Measurements from ENCODE around the gene PGM2.

Gene PGM2

GRCh38 chr4:37858872-37859271 is 32.4 kb downstream of the PGM2 start:
- FAIRE-seq: no peak
- no peak for DNase-seq (ENCODE audit: insufficient read length, low spot score)

GRCh38 chr4:37860266-37860665 is 33.8 kb downstream of the PGM2 start:
- no peak for DNase-seq (ENCODE audit: insufficient read length, low spot score)

GRCh38 chr4:37862961-37863360 is 36.5 kb downstream of the PGM2 start:
- FAIRE-seq (no peak), DNase-seq (ENCODE audit: insufficient read length, low spot score) (no peak)

More at GRCh38 chr4:37860266-37860665, 33.8 kb downstream of the PGM2 start:
- FAIRE-seq: no peak

- DNase-seq (ENCODE audit: insufficient read length, low spot score) (no peak), FAIRE-seq (no peak)
These were observed 38.3 kb downstream of the PGM2 start for GRCh38 chr4:37864786-37865185.

- DNase-seq (ENCODE audit: insufficient read length, low spot score): no peak
- no peak for FAIRE-seq
These were observed 39.0 kb downstream of the PGM2 start for GRCh38 chr4:37865450-37865849.

GRCh38 chr4:37867102-37867501 is 40.6 kb downstream of the PGM2 start:
- DNase-seq (ENCODE audit: insufficient read length, low spot score) (no peak), FAIRE-seq (no peak)

GRCh38 chr4:37868238-37868637 is 41.8 kb downstream of the PGM2 start:
- FAIRE-seq (no peak), DNase-seq (ENCODE audit: insufficient read length, low spot score) (no peak)

GRCh38 chr4:37872310-37872988 is 46.0 kb downstream of the PGM2 start:
- FAIRE-seq: no peak
- no peak for DNase-seq (ENCODE audit: insufficient read length, low spot score)

GRCh38 chr4:37873386-37873785 is 46.9 kb downstream of the PGM2 start:
- no peak for DNase-seq (ENCODE audit: insufficient read length, low spot score)
- no peak for FAIRE-seq

GRCh38 chr4:37876156-37876555 is 49.7 kb downstream of the PGM2 start:
- DNase-seq (ENCODE audit: insufficient read length, low spot score) (no peak), FAIRE-seq (no peak)

GRCh38 chr4:37879365-37879764 is 52.9 kb downstream of the PGM2 start:
- DNase-seq (ENCODE audit: insufficient read length, low spot score): no peak
- FAIRE-seq: no peak

- DNase-seq (ENCODE audit: insufficient read length, low spot score): no peak
- FAIRE-seq: no peak
These were observed 55.3 kb downstream of the PGM2 start for GRCh38 chr4:37881811-37882210.

GRCh38 chr4:37882665-37883296 is 56.3 kb downstream of the PGM2 start:
- DNase-seq (ENCODE audit: insufficient read length, low spot score): no peak
- no peak for FAIRE-seq

GRCh38 chr4:37884855-37885487 is 58.5 kb downstream of the PGM2 start:
- no peak for FAIRE-seq
- DNase-seq (ENCODE audit: insufficient read length, low spot score): no peak

- DNase-seq (ENCODE audit: insufficient read length, low spot score) (no peak), FAIRE-seq (no peak)
These were observed 59.0 kb downstream of the PGM2 start for GRCh38 chr4:37885496-37885895.

- no peak for FAIRE-seq
- DNase-seq (ENCODE audit: insufficient read length, low spot score): peak; percentile 24
These were observed 63.6 kb downstream of the PGM2 start for GRCh38 chr4:37889849-37890800.

GRCh38 chr4:37890801-37891259 is 64.3 kb downstream of the PGM2 start, which contains the start of gene TBC1D1:
TBC1D1 (plus strand) TSS chr4:37891084; CDS start chr4:37902096, 11,012 bp downstream.
- FAIRE-seq (peak; percentile 75), DNase-seq (ENCODE audit: insufficient read length, low spot score) (peak; percentile 24)

GRCh38 chr4:37891260-37892159 is 65.0 kb downstream of the PGM2 start:
- DNase-seq (ENCODE audit: insufficient read length, low spot score) (peak; percentile 43), FAIRE-seq (no peak)

- FAIRE-seq: no peak
- no peak for DNase-seq (ENCODE audit: insufficient read length, low spot score)
These were observed 66.2 kb downstream of the PGM2 start for GRCh38 chr4:37892641-37893040.

- DNase-seq (ENCODE audit: insufficient read length, low spot score): no peak
- FAIRE-seq: no peak
These were observed 66.7 kb downstream of the PGM2 start for GRCh38 chr4:37893164-37893563.

Data from HTR-8/SVneo (cell line).